HepG2 (cell line): Measurements from ENCODE around the gene ADAP2. TPM values are rescaled to one million over a fixed set of nuclear protein-coding genes. Genes with fewer than 3 reads are reported as not detected.

Source experiments
- ATF2 ChIP-seq: sonication (generic); formaldehyde crosslinking; IDR thresholded peaks from 2 replicates; pipeline ENCODE4 v1.4.0; 2020; ENCODE audit warnings: missing genetic modification reagents
- CHD4 ChIP-seq: fragments of 200-600 bp; sonication (generic); IDR thresholded peaks from 2 replicates; pipeline ENCODE4 v1.7.0; 2017; ENCODE audit warnings: mild to moderate bottlenecking, low read length, borderline replicate concordance
- ELF1 ChIP-seq: sonication (generic); formaldehyde crosslinking; IDR thresholded peaks from 2 replicates; pipeline ENCODE4 v1.4.0; 2020; ENCODE audit warnings: missing genetic modification reagents
- KDM1A ChIP-seq: IDR thresholded peaks from 2 replicates; pipeline ENCODE4 v1.6.1; 2016; ENCODE audit warnings: missing compliant biosample characterization
- MEIS1 ChIP-seq: sonication (generic); formaldehyde crosslinking; IDR thresholded peaks from 2 replicates; pipeline ENCODE4 v1.9.0; 2021; ENCODE audit warnings: mild to moderate bottlenecking, missing genetic modification reagents, moderate library complexity, borderline replicate concordance
- MTF2 ChIP-seq: sonication (generic); formaldehyde crosslinking; IDR thresholded peaks from 2 replicates; pipeline ENCODE4 v1.5.0; 2020; ENCODE audit warnings: missing genetic modification reagents, borderline replicate concordance
- MXD4 ChIP-seq: IDR thresholded peaks from 2 replicates; pipeline ENCODE4 v1.6.1; 2016; ENCODE audit warnings: mild to moderate bottlenecking, missing biosample characterization, missing genetic modification reagents
- RBM39 ChIP-seq: fragments of 200-400 bp; formaldehyde crosslinking; IDR thresholded peaks from one replicate; pipeline ENCODE4 v1.6.1; 2018; ENCODE audit warnings: antibody characterized with exemption, mild to moderate bottlenecking, low read depth, low read length; ENCODE audit not compliant: poor library complexity, severe bottlenecking
- RFXANK ChIP-seq: IDR thresholded peaks from 2 replicates; pipeline ENCODE4 v1.6.1; 2016
- TBX3 ChIP-seq: fragments of 450-650 bp; IDR thresholded peaks from 2 replicates; pipeline ENCODE4 v1.6.1; 2017; ENCODE audit warnings: antibody characterized with exemption, mild to moderate bottlenecking, inconsistent platforms, borderline replicate concordance
- TEF ChIP-seq: sonication (generic); formaldehyde crosslinking; IDR thresholded peaks from 2 replicates; pipeline ENCODE4 v1.5.0; 2020; ENCODE audit warnings: missing genetic modification reagents
- TP53 ChIP-seq: sonication (generic); formaldehyde crosslinking; conservative IDR thresholded peaks from 2 replicates; pipeline ENCODE4 v1.4.0; 2020; ENCODE audit warnings: missing genetic modification reagents
- ZBTB3 ChIP-seq: sonication (generic); formaldehyde crosslinking; IDR thresholded peaks from 2 replicates; pipeline ENCODE4 v1.4.0; 2020; ENCODE audit warnings: low read depth, mild to moderate bottlenecking, moderate library complexity, missing genetic modification reagents, borderline replicate concordance
- ZBTB44 ChIP-seq: sonication (generic); formaldehyde crosslinking; IDR thresholded peaks from 2 replicates; pipeline ENCODE4 v1.4.0; 2020; ENCODE audit warnings: missing genetic modification reagents
- ZNF136 ChIP-seq: sonication (generic); formaldehyde crosslinking; IDR thresholded peaks from 2 replicates; pipeline ENCODE4 v1.8.1; 2022; ENCODE audit warnings: low read depth, mild to moderate bottlenecking, moderate library complexity, missing genetic modification reagents
- ZNF142 ChIP-seq: sonication (generic); formaldehyde crosslinking; IDR thresholded peaks from 2 replicates; pipeline ENCODE4 v1.4.0; 2020; ENCODE audit warnings: missing genetic modification reagents
- ZNF207 ChIP-seq: fragments of 450-650 bp; IDR thresholded peaks from 2 replicates; pipeline ENCODE4 v1.6.1; 2016; ENCODE audit warnings: antibody characterized with exemption, borderline replicate concordance
- ZNF569 ChIP-seq: sonication (generic); formaldehyde crosslinking; IDR thresholded peaks from 2 replicates; pipeline ENCODE4 v1.5.0; 2020; ENCODE audit warnings: mild to moderate bottlenecking, missing genetic modification reagents, moderate library complexity, borderline replicate concordance
- ZNF737 ChIP-seq: sonication (generic); formaldehyde crosslinking; IDR thresholded peaks from 2 replicates; pipeline ENCODE4 v1.5.0; 2020; ENCODE audit warnings: missing genetic modification reagents, mild to moderate bottlenecking, borderline replicate concordance
- ZNF773 ChIP-seq: sonication (generic); formaldehyde crosslinking; IDR thresholded peaks from 2 replicates; pipeline ENCODE4 v1.4.0; 2020; ENCODE audit warnings: missing genetic modification reagents, borderline replicate concordance
- polyA plus RNA-seq, 8 experiments: library from polyadenylated mRNA; depleted of rRNA in 3 of 8; stranded (reverse) in 7 of 8; unstranded in 1 of 8; fragments of >200 nt; fragmentation: Illumina TruSeq in 4 of 8; extraction: Trizol in 4 of 8; gene quantifications; 2 replicates each; pipeline versions ENCODE4 v1.2.1 to v1.2.3, GENCODE V29; 2011 to 2016; ENCODE audit warnings: low read depth in 4 of 8, missing spikeins in 1 of 8, mixed read lengths in 1 of 8; ENCODE audit not compliant: insufficient read depth in 1 of 8
- total RNA-seq, 5 experiments: library from RNA; depleted of rRNA; stranded (reverse); fragments of >200 nt; fragmentation: Illumina TruSeq; extraction: Trizol; gene quantifications; 2 replicates each; pipeline ENCODE4 v1.2.3, GENCODE V29; 2016; ENCODE audit warnings: low read depth in 1 of 5

Gene ADAP2
- total and polyA plus RNA-seq, 2 of the 13 experiments (the other 11 are each of a cell fraction or from before 2014, with no cell fraction given): 0.51 to 0.70 TPM

- TF ChIP-seq MTF2 (CRISPR knock-in tag): no peak
- no peak for TF ChIP-seq MEIS1 (CRISPR knock-in tag)
- no peak for TF ChIP-seq ZBTB44 (CRISPR knock-in tag)
- TF ChIP-seq ZNF136 (CRISPR knock-in tag): no peak
- TF ChIP-seq CHD4: no peak
- no peak for TF ChIP-seq ZBTB3 (CRISPR knock-in tag)
- no peak for TF ChIP-seq MXD4
- no peak for TF ChIP-seq ZNF569 (CRISPR knock-in tag)
- TF ChIP-seq RBM39: no peak
- no peak for TF ChIP-seq RFXANK (CRISPR knock-in tag)
- TF ChIP-seq TBX3: peak; percentile 99
- TF ChIP-seq ZNF773 (CRISPR knock-in tag): no peak
- no peak for TF ChIP-seq ATF2
- no peak for TF ChIP-seq TP53
- no peak for TF ChIP-seq ZNF142 (CRISPR knock-in tag)
- TF ChIP-seq TEF (CRISPR knock-in tag): no peak
- no peak for TF ChIP-seq ELF1
- TF ChIP-seq ZNF737: no peak
- TF ChIP-seq KDM1A (CRISPR knock-in tag): no peak
- no peak for TF ChIP-seq ZNF207
Observed at GRCh38 chr17:30915833-30916611, 5.7 kb upstream of the ADAP2 start (continued).
